ENCODE measurements around the gene ALPI. TPM values are rescaled to one million over a fixed set of nuclear protein-coding genes. Genes with fewer than 3 reads are reported as not detected.
"Not testable (repeated sequence)": the region's sequence is repeated elsewhere in the genome, so short reads cannot be mapped to it uniquely, and the experiment has no call there.

Gene ALPI
- total RNA-seq, 1 donor from 2014 or later, result not detected

DNA sequence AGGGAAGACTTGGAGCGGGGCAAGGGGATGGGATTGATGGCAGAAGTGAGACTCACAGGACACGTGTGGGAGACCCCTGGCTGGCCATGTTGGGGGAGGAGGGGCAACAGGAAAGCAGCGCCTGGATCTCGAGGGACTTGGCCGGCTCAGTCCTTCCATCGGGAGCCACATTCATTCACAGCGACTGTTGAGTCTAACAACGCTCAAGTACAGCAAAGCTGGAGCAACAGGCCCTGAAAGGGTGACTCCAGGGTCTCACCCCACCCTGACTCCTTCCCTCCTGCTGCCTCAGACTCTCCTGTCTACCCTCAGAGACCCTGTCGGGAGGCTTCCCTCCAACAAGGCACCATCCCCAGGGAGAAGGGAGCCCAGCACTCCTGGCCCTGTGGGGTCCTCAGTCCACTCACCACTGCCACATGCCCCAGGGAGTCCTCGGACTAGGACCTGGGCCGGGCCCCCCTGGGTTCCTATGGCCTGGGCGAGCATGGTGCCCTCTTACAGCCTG, 14.8 kb upstream of the ALPI start:
- TF ChIP-seq, protein P1, sequence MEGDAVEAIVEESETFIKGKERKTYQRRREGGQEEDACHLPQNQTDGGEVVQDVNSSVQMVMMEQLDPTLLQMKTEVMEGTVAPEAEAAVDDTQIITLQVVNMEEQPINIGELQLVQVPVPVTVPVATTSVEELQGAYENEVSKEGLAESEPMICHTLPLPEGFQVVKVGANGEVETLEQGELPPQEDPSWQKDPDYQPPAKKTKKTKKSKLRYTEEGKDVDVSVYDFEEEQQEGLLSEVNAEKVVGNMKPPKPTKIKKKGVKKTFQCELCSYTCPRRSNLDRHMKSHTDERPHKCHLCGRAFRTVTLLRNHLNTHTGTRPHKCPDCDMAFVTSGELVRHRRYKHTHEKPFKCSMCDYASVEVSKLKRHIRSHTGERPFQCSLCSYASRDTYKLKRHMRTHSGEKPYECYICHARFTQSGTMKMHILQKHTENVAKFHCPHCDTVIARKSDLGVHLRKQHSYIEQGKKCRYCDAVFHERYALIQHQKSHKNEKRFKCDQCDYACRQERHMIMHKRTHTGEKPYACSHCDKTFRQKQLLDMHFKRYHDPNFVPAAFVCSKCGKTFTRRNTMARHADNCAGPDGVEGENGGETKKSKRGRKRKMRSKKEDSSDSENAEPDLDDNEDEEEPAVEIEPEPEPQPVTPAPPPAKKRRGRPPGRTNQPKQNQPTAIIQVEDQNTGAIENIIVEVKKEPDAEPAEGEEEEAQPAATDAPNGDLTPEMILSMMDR (conservative IDR thresholded peaks at IDR 0.05; ENCODE audit: low read depth, low read length), result no peak
- H3K4me3 ChIP-seq (ENCODE audit: low read depth, low read length), result no peak overlapping the region

DNA sequence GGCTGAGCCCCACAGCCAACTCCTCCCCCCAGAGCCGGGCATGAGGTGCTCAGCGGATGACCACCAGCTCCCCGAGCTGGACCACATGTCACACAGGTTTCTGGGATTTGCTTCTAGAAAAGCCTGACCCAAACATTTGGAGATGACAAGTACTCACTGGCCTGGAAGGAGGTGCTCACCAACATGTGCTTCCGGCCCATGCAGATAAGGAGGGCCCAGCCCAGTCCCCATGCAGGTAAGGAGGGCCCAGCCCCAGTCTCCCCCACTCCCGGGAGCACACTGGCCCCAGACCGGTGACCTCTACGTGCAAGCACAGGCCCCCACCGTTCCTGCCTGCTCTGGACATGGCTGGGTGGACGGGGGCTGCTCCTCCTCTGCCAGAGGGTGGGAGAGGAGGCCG, 14.0 kb upstream of the ALPI start:
- not testable (repeated sequence) for H3K4me3 ChIP-seq (ENCODE audit: low read depth, low read length); DNase-seq (ENCODE audit: low read depth)

More for the DNA sequence above, 14.8 kb upstream of the ALPI start:
- no peak for DNase-seq (ENCODE audit: low read depth)

DNA sequence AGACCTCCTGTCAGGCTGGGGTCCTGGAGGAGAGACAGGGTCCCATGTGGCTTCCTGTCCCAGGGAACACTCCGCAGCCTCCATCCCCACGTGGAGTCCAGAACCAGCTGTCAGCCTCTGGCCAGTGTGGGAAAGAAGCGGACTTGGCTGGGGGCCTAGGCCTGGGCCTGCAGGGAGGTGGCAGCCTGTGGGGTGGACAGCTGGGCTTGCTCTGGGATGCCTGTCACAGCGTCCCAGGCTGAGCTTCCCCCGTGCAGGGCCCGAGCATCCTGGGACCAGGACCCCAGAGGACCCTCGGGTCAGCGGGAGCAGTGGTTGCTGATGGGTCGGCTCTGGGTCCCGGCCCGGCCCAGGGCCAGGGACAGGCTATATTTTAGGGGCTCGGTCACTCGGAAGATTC, 13.5 kb upstream of the ALPI start:
- not testable (repeated sequence) for DNase-seq (ENCODE audit: low read depth); H3K4me3 ChIP-seq (ENCODE audit: low read depth, low read length)

- not testable (repeated sequence) for H3K4me3 ChIP-seq (ENCODE audit: low read depth, low read length); DNase-seq (ENCODE audit: low read depth)
Measured at GRCh38 chr2:232443047-232443446, 12.9 kb upstream of the ALPI start.

DNA sequence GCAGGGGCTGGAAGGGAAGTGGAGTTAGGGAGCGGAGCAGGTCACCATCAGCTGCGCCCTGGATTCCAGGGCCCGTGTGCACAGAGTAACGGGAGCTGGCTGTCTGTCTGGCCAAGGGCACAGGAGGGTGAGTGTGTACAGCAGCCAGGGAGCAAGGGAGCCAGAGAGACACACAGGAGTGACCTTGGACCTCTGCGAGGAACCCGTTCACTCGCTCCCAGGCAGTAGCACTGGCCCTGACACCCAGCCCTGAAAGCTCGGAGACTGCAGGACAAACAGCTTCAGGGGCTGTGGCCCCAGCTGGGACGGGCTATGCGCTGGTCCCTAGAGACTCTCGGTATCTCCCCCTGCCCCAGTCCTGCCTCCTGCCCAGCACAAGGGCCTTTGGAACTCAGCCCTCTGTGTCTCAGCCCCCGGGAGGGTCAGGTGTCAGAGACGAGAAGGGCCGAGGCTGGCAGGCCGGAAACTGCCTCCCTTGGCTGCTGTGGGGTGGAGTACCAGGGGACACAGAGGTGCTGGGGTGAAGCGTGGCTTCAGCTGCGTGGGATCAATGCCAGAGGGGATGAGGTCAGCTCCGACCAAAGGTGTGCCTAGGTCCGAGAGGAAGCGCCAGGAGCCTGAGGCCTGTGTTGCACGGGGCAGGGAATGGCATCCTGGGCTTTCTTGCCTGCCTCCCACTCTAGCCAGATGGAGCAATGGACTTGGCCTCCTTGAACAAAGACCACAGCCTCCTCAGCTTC, 12.1 kb upstream of the ALPI start:
- DNase-seq (ENCODE audit: low read depth); H3K4me3 ChIP-seq (ENCODE audit: low read depth, low read length): not testable (repeated sequence)

DNA sequence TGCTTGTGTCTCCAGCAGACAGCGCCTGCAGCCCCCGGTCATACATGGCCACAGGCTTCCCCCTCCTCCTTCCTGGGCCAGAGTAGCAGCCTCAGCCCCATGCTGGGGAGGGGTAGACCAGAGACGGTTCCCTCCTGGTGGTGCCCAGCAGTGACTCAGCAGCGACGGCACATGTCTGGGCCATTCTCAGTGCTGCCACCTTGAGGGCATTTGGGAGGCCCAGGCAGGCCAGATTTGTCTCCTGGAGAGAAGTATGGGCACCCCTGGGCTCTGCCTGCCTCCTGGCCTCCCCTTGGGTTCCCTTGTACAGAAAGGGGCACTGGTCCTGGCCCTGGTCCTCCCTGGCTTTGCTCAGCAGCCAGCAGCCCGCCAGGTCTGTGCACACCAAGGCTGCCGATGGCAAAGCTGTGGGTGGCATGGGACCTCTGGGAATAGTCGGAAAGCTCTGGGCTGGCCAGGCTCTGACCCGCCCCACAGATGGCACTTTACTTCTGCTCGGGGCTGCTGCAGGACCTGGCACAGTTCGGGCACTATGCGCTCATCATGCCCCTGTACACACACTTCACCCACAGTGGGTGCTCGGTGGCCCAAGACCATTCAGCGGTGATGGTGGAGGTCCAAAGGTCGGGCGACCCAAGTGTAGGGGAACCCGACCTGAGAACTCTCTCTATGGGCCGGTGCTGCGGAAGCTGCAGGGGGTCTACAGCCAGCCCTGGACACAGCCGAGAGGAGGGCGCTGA, 11.4 kb upstream of the ALPI start:
- no peak for DNase-seq (ENCODE audit: low read depth)
- no peak overlapping the region for H3K4me3 ChIP-seq (ENCODE audit: low read depth, low read length)
- TF ChIP-seq, protein P1 (conservative IDR thresholded peaks at IDR 0.05; ENCODE audit: low read depth, low read length), result peak; percentile 69

- not testable (repeated sequence) for H3K4me3 ChIP-seq (ENCODE audit: low read depth, low read length); DNase-seq (ENCODE audit: low read depth)
Measured at GRCh38 chr2:232445149-232445885, 10.6 kb upstream of the ALPI start.

- not testable (repeated sequence) for H3K4me3 ChIP-seq (ENCODE audit: low read depth, low read length); DNase-seq (ENCODE audit: low read depth)
Measured at GRCh38 chr2:232446266-232446777, 9.6 kb upstream of the ALPI start.

GRCh38 chr2:232447091-232447620, 8.8 kb upstream of the ALPI start:
- no peak for DNase-seq (ENCODE audit: low read depth)
- TF ChIP-seq, protein P1 (conservative IDR thresholded peaks at IDR 0.05; ENCODE audit: low read depth, low read length), result no peak
- H3K4me3 ChIP-seq (ENCODE audit: low read depth, low read length), result no peak overlapping the region
